Hematopoietic multipotent progenitor cell (in vitro differentiated cells): ENCODE data around the gene SPNS3. TPM values are rescaled to one million over a fixed set of nuclear protein-coding genes. Genes with fewer than 3 reads are reported as not detected.

Experiments
- DNase-seq, 3 donors: peaks; one replicate each; pipeline ENCODE4 v3.0.0-alpha.2; 2011 to 2015; ENCODE audit warnings: low read depth in 2 of 3, low spot score in 2 of 3
- total RNA-seq: library from RNA; depleted of rRNA; stranded (reverse); fragments of >200 nt; gene quantifications from one replicate; pipeline ENCODE4 v1.2.3, GENCODE V29; 2012

Gene SPNS3
- total RNA-seq, 1 donor, result 65.4 TPM

DNA sequence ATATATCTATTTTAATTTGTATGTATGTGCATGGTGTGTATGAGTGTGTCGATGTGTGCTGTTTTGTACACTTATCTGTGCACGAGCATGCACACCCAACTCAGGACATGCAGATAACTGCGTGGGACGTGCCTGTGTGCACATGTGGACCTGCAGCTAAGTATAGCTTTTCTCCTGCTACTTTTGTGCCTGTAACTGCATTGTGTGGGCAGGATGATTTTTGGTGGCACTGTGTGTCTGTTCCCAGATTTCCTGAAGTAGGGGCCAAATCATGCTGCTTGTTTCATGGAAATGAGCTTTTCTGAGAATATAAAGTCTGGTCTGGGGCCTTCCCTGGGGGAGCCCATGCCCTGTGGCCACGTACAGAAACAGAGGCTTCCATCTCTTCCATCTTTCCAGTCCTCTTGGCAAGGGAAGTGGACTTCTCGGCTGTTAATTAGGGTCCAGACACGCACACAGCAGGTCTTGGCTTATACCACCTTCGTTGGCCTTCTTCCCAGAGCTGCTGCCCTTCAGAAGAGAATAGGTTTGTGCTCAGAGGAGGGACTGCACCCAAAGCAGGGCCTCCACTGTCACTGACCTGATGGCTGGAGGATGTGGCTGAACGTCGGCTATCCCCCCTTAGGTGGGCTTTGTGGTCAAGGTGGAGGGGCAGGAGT lies 30.2 kb downstream of the SPNS3 start:
- no peak for DNase-seq

DNA sequence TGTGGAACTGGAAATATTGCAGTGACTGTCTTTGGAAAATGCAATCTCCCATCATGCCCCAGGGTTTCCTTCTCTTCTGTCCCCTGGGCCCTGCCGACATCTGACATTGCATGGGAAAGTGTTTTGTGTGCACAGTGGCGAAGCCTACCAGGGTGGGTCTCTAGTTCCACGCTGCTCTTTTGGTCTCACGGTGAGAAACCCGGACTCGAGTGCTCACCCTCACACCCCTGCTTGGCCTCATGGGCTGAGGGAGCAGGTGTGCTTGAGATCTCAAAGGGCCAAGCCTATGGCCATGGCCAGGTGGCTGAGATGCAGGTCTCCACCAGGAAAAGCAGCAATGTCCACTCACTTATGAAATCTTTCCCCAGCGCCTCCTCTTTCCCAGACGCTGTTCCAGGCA lies 32.0 kb downstream of the SPNS3 start:
- DNase-seq, result no peak

DNA sequence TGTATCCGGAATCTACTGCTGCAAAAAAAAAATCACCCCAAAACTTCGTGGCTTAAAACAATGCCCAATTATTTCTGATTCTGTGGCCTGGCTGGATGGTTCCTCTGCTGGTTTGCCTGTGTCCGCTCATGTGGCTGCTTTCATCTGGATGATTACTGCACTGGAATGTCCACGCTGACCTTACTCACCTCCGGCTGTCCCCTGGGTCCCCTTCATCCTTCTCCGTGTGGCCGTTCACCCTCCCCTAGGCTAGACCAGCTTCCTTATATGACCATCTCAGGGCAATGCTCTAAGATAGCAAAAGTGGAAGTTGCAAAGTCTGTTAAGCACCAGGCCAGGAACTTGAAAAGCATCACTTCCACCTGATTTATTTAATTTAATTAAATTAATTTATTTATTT lies 33.5 kb downstream of the SPNS3 start:
- DNase-seq, result no peak

DNA sequence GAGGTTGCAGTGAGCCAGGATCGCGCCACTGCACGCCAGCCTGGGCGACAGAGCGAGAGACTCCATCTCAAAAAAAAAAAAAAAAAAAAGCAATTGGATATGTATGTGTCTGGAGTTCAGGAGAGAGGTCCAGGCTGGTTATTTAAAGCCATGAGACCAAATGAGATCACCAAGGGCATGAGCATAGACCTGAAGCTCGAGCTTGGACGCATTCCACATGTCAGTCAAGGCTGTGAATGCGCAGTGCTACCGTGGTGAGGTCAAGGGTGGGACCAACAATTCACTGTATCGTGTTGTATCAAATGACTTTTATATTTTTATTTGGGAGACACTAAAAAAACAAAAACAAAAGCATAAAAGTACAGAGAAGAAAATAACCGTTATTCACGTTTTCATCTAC lies 35.8 kb downstream of the SPNS3 start:
- DNase-seq, result no peak

DNA sequence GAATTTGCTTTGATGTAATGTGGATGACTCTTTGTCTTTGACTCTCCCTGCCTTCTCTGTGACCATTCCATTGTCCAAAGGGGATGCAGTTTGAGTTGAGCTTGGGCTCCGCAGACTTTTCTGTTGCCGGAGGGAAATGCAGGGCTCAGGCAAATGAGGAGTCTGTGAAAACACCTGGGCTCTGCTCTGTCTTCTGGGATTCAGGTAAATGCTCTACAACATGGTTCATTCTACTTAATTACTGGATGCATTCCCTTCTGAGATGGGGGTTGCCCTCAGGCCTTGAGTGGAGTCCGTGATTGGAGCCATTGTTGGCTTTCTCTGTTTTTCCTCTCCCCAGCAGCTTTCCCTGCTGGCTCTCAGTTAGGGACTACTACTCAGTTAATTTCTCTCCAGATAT lies 38.5 kb downstream of the SPNS3 start:
- DNase-seq, result no peak

DNA sequence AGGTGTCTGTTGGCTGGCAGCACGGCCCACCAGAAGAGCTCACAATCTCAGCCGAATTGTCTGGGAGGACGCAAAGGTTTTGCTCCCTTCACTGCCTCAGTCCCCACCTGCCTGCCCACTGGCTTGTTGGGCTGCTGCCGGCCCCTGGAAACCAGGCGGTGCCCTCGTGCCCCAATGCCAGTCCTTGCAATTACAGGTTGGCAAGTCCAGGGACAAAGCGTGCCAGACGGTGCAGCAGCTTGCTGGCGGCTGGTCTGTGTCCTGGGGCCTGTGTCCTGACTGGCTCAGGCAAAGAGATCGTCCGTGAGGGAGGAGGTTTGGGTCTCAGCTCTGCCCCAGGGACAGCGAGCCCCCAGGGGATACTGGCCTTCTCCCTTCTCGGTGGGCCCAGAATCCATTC lies 40.4 kb downstream of the SPNS3 start:
- DNase-seq, result no peak

DNA sequence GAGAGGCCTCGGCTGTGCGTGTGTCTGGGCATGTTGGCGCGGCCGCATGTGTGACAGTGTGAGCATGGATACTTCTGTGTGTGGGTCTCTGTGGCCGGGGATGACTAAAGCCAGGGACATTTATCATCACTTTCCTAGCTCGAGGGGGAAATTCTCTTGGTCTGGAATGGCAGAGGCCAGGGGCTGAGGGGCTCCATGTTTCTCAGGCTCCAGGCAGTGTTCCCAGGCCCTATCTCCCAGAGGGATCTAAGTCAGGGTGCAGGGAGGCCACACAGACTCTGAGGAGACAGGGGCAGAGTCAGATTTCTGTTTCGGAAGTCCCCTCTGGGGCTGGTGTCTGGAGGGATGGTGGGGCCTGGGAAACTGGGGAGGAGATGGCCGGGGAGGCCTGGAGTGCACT lies 41.3 kb downstream of the SPNS3 start:
- DNase-seq, result no peak

DNA sequence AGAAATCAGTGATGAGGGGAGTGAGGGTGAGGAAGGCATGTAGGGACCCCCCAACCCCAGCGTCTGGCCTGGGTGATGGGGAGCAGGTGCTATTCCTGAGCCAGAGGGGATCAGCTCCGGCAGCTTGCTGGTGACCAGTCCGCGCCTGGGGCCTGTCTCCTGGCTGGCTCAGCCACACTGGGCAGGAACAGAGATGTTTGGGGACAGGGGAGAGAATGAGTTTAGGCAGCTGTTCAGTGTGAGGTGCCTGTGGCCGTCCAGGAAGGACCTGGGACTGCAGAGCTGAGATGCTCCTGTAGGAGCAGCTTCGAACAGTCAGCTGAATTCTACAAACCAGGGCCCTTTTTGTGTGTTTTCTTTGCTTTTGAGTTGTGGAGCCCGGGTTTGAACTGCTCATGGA lies 41.7 kb downstream of the SPNS3 start:
- DNase-seq, result no peak

DNA sequence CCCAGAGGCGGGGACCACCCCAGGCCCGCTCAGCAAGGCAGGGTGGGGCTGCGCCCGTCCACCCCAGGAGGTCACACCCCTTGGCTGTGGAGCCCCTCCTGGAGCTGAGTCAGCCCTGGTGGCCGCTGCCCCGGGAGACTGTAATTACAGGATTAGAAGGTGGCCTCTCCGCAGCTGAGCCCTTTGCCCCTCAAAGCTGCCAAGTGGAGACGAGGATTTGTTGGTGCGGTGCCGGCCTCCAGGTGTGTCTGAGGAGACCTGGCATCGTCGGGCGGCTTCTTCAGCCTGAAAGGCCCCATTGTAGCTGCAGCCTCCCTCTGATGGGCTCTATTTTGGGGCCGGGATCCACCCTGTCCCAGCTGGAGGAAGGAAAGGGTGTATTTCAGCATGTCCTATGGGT lies 42.3 kb downstream of the SPNS3 start:
- no peak for DNase-seq

DNA sequence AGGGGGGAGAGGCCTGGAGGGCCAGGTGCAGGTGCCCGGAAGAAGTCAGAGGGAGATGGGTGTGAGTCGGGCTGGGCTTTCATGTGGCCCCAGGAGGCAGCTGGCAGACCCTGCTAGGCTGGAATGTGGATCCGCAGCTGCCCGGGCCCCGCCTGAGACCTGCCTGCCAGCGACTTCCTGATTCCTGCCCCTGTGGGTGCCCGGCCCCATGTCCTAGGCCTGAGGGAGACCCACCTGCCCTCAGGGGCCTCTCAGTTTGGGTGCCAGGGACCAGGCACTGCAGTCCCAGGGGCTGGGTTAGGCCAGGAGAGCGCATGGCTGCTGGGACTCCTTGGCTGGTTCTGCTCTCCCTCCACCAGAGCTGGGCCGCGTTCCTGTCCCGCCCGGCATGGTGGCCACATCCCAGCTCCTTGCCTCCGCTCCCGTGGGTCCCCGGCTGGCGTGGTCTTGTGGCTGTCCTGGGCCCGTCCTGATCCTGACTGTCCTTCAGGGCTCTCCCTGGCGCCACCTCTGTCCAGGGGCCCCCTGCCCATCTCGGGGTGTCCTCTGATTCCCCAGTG lies 42.9 kb downstream of the SPNS3 start:
- no peak for DNase-seq

DNA sequence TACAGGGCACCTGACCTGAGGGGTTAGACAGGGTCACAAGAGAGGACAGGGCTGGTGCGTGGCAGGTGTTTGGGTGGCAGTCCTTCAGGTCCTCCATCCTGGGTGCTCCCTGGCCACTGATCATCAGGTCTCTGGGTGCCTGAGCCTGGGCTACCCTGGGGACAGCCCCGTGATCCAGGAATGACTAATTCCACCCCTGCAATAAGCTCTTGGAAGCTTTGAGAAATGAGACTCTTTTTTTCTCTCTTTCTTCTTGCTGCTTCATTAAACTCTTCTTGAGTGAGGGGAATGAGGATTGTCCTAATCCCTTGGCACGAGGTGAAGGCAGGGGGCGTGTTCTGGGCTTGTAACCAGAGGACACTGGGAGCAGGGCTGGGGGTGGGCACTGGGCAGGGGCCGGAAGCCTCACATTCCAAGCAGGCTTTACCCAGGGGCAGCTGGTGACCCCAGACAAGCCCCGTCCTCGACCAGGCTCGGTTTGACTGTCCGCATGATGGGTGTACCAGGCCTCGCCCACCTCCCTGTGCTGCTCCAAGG lies 43.6 kb downstream of the SPNS3 start:
- no peak for DNase-seq

DNA sequence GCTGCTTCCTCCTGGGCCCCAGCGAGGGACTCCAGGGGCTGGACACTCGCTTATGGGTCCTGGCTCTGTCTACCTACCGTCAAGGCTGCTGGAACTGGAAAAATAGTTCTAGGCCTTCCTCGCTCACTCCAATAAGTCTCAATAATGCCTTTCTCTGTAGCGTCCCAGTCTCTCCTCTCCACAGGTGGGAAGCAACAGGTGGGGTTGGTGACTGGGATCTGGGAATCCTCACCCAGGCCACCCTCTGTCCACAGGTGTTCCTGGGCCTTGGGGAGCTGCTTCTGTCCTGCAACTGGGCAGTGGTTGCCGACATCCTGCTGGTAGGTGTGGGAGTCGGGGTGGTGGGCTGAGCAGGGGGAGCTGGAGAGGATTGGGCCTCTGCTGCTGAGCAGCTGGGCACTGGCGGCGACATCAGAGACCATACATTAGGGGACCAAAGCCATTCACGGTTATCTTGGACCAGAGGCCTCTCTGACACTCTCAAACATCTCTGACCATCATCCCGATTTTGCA lies 44.6 kb downstream of the SPNS3 start:
- DNase-seq, result no peak

DNA sequence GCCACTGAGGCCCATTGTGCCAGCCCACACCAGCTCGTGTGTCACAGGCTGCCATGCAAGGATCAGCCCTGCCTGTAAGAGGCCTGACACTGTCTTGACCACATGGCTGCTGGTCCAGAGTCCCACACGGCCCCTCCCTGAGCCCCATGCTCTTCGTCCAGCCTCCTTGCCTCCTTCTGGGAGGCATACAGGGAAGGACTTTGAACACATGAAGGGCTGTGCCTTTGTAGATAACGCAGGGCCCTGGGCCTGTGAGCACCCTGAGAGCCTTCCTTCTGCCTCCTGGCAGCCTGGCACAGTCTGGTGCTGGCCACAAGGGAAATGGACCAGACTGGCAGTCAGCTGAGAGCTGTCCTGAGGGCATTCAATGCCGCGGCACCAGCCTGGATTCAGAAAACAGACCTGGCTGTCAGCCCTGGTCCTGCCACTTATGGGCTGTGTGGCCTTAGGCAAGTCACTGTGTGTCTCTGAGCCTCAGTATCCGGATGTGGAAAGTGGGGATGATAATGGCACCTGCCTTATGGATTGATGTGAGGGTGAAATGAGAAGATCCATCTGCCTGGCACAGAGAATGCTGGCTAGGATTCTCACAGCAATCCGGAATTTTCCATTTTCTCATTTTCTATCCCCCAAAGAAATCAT lies 45.7 kb downstream of the SPNS3 start:
- DNase-seq, result no peak

DNA sequence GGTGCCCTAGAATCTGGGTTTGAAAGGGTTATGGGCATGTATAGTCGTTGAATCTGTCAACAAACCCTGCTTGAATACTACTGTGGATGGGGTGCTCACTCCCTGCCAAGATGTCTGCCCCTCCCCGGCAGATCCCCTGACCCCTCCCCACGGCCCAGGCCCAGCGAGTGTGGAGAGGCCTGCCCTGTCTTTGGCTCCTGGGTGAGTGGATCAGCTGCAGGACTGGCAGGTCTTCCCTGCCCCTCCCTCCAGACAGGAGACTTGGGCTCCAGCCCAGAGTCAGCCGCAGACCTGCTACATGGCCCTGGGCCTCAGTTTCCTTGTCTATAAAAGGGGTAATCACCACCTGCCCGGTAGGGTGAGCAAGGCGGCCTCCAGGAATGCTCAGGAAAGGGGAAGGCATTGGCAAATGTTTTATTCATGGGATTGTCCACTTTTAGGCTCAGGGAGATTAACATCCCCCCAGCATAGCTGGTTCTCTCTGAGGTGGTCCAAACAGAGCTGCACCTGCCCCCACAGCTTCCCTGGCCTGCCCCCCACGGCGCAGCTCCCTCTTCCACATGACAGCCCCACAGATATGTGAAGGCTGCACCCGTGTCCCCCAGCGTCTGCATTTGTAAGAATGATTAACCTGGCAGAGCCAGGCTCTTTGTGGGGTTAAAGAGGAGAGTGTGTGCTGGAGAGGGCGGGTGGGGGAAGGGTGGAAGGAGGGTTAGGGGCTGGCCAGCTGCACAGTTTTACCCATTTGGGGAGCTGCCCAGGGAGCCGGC lies 46.4 kb downstream of the SPNS3 start:
- no peak for DNase-seq

DNA sequence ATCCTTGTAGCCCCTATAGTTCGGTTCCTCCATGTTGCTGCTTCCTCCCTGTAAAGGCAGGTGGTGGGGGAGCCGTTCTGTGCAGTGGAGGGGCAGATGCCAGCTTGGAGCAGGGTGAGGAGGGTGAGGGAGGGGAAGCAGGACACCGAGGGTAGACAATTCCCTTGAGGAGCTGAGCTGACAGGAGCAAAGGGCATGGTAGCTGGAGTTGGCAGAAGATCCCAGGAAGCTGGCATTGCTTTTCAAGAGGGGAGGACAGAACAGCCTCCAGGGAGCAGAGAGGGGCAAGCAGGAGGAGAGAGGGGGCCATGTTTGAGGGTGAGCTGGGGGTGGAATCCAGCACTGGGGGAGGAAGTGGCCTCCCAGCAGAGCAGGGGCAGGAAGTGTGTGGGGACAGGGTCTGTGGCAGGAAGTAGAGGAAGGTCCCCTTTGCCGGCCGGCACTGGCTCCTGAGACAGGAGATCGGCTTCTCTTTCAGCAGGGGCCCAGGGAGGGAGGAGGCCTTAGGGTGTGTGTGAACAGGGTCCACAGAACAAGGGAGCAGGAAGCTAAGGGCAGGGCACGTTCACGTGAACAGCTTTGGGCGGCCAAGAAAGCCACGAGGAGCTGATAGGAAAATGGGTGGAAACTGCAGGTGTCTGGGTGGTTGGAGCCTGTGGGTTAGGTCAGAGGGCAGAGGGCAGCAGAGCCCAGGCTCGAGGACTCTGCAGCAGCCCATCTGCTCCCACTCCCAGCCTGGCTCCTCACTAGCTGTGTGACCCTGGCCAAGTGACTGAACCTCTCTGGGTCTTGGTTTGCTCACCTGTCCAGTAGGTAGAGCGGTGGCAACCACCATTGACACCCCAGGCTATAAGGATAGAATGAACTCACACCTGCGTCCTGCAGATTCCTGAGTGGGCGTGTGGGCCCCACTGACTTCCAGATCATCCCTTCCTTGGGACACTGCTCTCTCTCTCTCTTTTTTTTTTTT lies 47.5 kb downstream of the SPNS3 start:
- DNase-seq, result peak in 2 of 3 donors; percentile 42 to 55

DNA sequence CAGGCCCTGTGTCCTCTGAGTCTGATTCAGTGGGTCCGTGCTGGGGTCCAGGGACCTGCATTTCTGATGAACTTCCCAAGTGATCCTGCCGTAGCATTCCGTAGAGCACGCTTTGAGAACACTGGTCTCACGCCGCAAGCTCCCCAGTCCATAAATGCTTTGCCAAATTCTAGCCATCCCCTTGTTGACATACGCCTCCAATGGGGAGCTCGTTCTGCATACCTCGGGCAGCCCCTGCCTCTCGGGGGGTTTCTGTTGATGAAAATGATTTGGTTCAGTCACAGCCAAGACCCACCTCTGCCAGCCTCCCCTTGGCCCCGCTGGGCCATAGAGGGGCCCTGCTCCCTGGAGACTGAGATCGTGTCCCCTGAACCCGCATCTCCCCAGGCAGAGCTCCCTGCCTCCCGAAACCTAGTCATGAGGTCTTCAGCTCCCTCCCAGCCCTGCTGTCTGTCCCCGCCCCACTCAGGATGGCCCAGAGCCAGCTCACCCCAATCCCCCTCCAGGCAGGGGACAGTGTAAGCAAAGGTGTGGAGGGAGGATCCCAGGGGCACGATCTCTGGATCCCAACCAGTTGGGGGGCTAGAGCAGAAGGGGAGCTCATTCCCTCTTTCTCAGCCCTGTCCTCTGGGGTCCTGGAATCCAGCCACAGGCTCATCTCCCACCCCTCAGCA lies 48.7 kb downstream of the SPNS3 start:
- no peak for DNase-seq

DNA sequence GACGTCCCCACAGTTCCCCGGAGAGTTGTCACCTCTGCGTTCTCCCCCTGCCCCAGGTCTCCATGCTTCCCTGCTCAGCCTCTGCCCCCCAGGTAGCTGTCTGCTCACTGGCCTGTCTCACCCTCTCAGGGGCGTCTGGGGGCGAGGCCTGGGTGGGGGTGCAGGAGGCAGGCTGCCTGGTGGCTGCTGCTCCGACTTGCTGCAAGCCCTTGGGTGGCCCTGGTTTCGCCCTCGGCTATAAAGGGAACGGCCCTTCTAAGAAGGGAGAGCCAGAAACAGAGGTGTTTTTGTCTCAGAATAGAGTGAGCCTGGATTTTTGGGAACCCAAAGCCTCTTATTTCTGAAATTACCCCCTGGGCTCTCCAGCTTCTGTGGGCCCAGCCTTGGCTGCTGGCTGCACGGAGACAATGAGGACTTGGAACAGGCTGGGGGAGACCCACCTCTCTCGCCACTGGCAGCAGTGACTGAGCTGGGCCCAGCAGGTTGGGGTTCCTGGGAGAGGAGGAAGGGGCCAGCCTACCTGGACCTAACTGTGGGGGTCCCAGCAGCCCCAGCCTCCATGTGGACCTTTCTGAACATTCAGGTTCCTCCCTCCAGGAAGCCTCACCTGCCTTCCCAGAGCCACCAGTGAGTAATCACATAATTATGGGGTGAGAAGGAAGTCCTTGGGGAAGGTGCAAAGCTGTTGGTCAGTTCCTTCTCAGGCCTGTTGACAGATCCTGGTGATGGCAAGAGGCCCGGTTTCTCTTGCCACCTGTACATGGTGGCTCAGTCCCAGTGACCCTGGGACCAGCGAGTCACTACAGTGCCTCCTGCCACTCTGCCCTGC lies 49.5 kb downstream of the SPNS3 start:
- no peak for DNase-seq
